Spleen (tissue), 11 donors: ENCODE results near the gene ADARB1. TPM values are rescaled to one million over a fixed set of nuclear protein-coding genes. Genes with fewer than 3 reads are reported as not detected.

Experiments
- DNase-seq: peaks from one replicate; pipeline ENCODE4 v3.0.0-alpha.2; 2020
- H3K27ac ChIP-seq, 8 donors: fragments of 200-600 bp; sonication (generic) in 7 of 8; 1 replicate in 4 of 8; 2 replicates in 4 of 8; pipeline versions ENCODE4 v1.5.0 to v1.8.0; 2016 to 2021; ENCODE audit warnings: inconsistent platforms in 4 of 8, mild to moderate bottlenecking in 4 of 8, moderate library complexity in 1 of 8
- H3K27me3 ChIP-seq, 7 donors: fragments of 200-600 bp; sonication (generic) in 6 of 7; replicated peaks in 1 of 7; 1 replicate in 4 of 7; 2 replicates in 3 of 7; pipeline versions ENCODE4 v1.5.0 to v1.8.0; 2016 to 2021; ENCODE audit warnings: inconsistent platforms in 3 of 7, mild to moderate bottlenecking in 1 of 7
- H3K36me3 ChIP-seq, 6 donors: fragments of 200-600 bp; sonication (generic) in 5 of 6; 1 replicate in 4 of 6; 2 replicates in 2 of 6; pipeline versions ENCODE4 v1.5.0 to v1.8.0; 2016 to 2021; ENCODE audit warnings: inconsistent platforms in 2 of 6
- H3K4me1 ChIP-seq, 6 donors: fragments of 200-600 bp; sonication (generic) in 5 of 6; 1 replicate in 3 of 6; 2 replicates in 3 of 6; pipeline versions ENCODE4 v1.5.0 to v1.8.0; 2016 to 2021; ENCODE audit warnings: inconsistent platforms in 3 of 6
- H3K4me3 ChIP-seq, 8 donors: fragments of 200-600 bp; sonication (generic) in 7 of 8; 1 replicate in 4 of 8; 2 replicates in 4 of 8; pipeline versions ENCODE4 v1.5.0 to v1.8.0; 2016 to 2021; ENCODE audit warnings: inconsistent platforms in 4 of 8, mild to moderate bottlenecking in 4 of 8, moderate library complexity in 2 of 8
- H3K9me3 ChIP-seq, 8 donors: fragments of 200-600 bp; sonication (generic) in 7 of 8; 1 replicate in 4 of 8; 2 replicates in 4 of 8; pipeline versions ENCODE4 v1.5.0 to v1.8.0; 2016 to 2021; ENCODE audit warnings: inconsistent platforms in 4 of 8
- POLR2A ChIP-seq, 3 donors: fragments of 450-650 bp; IDR thresholded peaks; one replicate each; pipeline ENCODE4 v1.5.1; 2017; ENCODE audit warnings: antibody characterized with exemption in 3 of 3, mild to moderate bottlenecking in 1 of 3
- POLR2AphosphoS5 ChIP-seq, 3 donors: sonication (generic); formaldehyde crosslinking; IDR thresholded peaks; one replicate each; pipeline ENCODE4 v1.5.1; 2017; ENCODE audit warnings: antibody characterized with exemption in 3 of 3
- WGBS, 5 donors: extraction: QIAGEN DNeasy Blood & Tissue Kit in 3 of 5; methylation state at CpG; one replicate each; pipeline versions ENCODE4 v1.1.5 to v1.1.7; 2013 to 2018; 5-methylcytosine and 5-hydroxymethylcytosine counted together
- intact Hi-C: fragments of 100-400 bp; cut with DNase I; formaldehyde crosslinking; loops from one replicate; pipeline ENCODE4 v1.15.0; 2023; ENCODE audit warnings: low total_unique reads
- polyA plus RNA-seq, 3 donors: library from polyadenylated mRNA; stranded (reverse); fragments of 200-250 nt; gene quantifications; one replicate each; pipeline ENCODE4 v1.2.1, GENCODE V29; 2013
- total RNA-seq, 7 donors: library from RNA; depleted of rRNA in 3 of 7; stranded (reverse); fragments of >200 nt in 3 of 7; fragmentation: NEBNext Ultra II Directional in 4 of 7; extraction: Animal tissue kit (Norgen Biotek cat#: 25700) in 4 of 7; gene quantifications; one replicate each; pipeline versions ENCODE4 v1.1.0 to v1.2.1, GENCODE V29; 2016 to 2021
- TF ChIP-seq, protein P1 (sequence below), 11 experiments: fragments of 200-600 bp in 7 of 11; fragments of 450-650 bp in 4 of 11; sonication (generic) in 4 of 11; IDR thresholded peaks in 8 of 11; conservative IDR thresholded peaks in 3 of 11; 1 replicate in 7 of 11; 2 replicates in 4 of 11; pipeline versions ENCODE4 v1.4.0 to v1.8.0; 2016 to 2021; ENCODE audit warnings: antibody characterized with exemption in 11 of 11, inconsistent platforms in 4 of 11, mild to moderate bottlenecking in 1 of 11
- donor health status: healthy with polysubstance abuse.
- donor health status: DM: no; HTN: no; CAD: no; lungs with moderate emphysema.
- donor health status: DM: no; HTN: no; CAD: no.
- donor health status: Bipolar disorder and iron deficiency.
- donor health status: healthy.
- donor health status: DM: no; HTN: no; CAD: no.
- donor health status: DM: yes; HTN: yes; CAD: no.

Gene ADARB1
- total and polyA plus RNA-seq, 10 donors, result 9.1 to 50.8 (median 29.0) TPM

DNA sequence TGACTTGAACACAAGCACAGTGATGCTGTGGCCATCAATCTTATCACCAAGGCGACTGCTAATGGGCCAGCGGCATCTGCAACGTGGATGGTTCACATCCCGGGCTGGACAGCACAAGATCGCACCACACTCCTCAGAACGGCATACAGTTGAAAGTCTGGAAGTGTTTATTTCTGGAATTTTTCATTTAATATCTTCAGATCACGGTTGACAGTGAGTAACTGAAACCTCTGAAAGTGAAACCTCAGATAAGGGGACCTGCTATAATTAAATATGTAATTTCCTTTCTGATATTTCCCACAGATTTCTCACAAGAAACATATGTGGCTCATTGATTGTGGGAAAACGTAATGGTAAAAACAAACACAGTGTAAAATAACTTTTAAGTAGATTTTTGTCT lies 129.6 kb downstream of the ADARB1 start:
- TF ChIP-seq POLR2A (IDR thresholded peaks at IDR 0.05) (no peak), POLR2AphosphoS5 (IDR thresholded peaks at IDR 0.05) (no peak)
- TF ChIP-seq, protein P1, sequence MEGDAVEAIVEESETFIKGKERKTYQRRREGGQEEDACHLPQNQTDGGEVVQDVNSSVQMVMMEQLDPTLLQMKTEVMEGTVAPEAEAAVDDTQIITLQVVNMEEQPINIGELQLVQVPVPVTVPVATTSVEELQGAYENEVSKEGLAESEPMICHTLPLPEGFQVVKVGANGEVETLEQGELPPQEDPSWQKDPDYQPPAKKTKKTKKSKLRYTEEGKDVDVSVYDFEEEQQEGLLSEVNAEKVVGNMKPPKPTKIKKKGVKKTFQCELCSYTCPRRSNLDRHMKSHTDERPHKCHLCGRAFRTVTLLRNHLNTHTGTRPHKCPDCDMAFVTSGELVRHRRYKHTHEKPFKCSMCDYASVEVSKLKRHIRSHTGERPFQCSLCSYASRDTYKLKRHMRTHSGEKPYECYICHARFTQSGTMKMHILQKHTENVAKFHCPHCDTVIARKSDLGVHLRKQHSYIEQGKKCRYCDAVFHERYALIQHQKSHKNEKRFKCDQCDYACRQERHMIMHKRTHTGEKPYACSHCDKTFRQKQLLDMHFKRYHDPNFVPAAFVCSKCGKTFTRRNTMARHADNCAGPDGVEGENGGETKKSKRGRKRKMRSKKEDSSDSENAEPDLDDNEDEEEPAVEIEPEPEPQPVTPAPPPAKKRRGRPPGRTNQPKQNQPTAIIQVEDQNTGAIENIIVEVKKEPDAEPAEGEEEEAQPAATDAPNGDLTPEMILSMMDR (IDR thresholded peaks at IDR 0.05 in 8 of 11, conservative IDR thresholded peaks at IDR 0.05 in 3 of 11), result no peak
- H3K9me3 ChIP-seq, result no peaks in the 10 kb centered on the region
- H3K4me1 ChIP-seq, result peaks cover 0 to 28% (median 15%) of the 10 kb centered on the region in 6 donors
- H3K27ac ChIP-seq, result no peak overlapping the region
- intact Hi-C loops, result no loop called here
- no peak for DNase-seq
- no peaks in the 10 kb centered on the region for H3K27me3 ChIP-seq
- 84 to 88% (median 87%) methylated on average over 8 of the region's 8 CpGs for WGBS, 5 donors
- H3K4me3 ChIP-seq, result no peak overlapping the region
- H3K36me3 ChIP-seq, result peaks cover 0 to 73% (median 30%) of the 10 kb centered on the region in 6 donors

DNA sequence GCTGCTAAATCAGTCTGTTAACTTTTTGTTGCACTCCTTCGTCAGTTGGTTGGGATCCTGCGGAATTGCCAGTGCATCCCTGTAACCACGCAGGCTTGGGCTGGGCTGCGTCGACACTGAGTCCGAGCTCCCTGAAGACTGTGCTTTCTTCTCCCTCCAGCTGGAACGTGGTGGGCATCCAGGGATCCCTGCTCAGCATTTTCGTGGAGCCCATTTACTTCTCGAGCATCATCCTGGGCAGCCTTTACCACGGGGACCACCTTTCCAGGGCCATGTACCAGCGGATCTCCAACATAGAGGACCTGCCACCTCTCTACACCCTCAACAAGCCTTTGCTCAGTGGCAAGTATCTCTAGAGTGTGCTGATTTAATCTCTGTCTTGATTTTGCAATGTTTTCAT lies 130.0 kb downstream of the ADARB1 start:
- DNase-seq, result no peak
- H3K9me3 ChIP-seq, result no peaks in the 10 kb centered on the region
- peaks cover 0 to 73% (median 30%) of the 10 kb centered on the region in 6 donors for H3K36me3 ChIP-seq
- intact Hi-C loops, result no loop called here
- TF ChIP-seq POLR2A (IDR thresholded peaks at IDR 0.05) (no peak), POLR2AphosphoS5 (IDR thresholded peaks at IDR 0.05) (no peak)
- TF ChIP-seq, protein P1 (IDR thresholded peaks at IDR 0.05 in 8 of 11, conservative IDR thresholded peaks at IDR 0.05 in 3 of 11), result no peak
- peaks cover 0 to 32% (median 15%) of the 10 kb centered on the region in 6 donors for H3K4me1 ChIP-seq
- no peaks in the 10 kb centered on the region for H3K27me3 ChIP-seq
- no peak overlapping the region for H3K4me3 ChIP-seq
- no peak overlapping the region for H3K27ac ChIP-seq
- 85 to 96% (median 90%) methylated on average over 11 of the region's 11 CpGs for WGBS, 5 donors

DNA sequence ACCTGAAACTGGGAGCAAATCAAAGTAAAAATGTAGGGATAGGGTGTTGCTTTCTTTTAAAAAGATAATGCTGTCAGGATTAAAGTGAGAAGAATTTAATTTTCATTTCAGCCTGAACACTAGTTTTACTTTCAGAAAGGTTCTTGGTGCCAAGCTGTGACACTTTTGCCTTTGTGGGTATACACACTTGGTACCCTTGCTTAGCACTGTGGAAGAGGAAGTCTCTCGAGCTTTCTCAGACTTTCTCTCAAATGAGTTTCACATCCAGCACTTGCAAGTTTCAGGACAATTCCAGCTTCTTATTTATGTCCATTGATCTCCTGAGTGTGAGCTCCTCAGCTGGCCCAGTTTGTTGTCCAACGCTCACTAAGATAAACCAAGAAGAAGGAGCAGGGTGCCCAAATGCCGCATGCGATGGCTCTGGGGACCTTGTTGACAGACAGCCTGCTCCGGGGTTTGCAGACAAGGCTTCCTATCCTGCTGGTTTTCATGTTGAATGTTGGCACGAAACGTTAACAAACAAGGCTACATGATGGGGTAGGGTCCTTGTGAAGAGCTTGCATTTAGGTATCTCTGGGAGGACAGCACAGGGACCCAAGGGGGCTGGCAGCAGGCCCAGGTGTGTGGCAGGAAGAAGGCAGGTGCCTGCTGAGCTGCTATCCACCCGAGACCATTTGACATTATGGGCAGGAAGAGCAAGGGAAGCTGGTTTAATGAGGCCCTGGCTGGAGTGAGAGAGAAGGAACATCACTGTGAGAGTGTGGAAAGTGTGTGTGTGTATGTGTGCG lies 133.7 kb downstream of the ADARB1 start:
- WGBS, 5 donors, result 70 to 80% (median 77%) methylated on average over 9 of the region's 9 CpGs
- Histone ChIP-seq H3K4me3 (no peak overlapping the region), H3K9me3 (no peaks in the 10 kb centered on the region), H3K36me3 (peaks cover 0 to 94% (median 43%) of the 10 kb centered on the region in 6 donors), H3K27me3 (no peaks in the 10 kb centered on the region), H3K27ac (no peak overlapping the region), H3K4me1 (peaks cover 0 to 37% (median 20%) of the 10 kb centered on the region in 6 donors)
- no peak for DNase-seq
- intact Hi-C loops, result no loop called here
- TF ChIP-seq POLR2AphosphoS5 (IDR thresholded peaks at IDR 0.05), result no peak
- TF ChIP-seq POLR2A (IDR thresholded peaks at IDR 0.05), result no peak
- TF ChIP-seq, protein P1 (IDR thresholded peaks at IDR 0.05 in 8 of 11, conservative IDR thresholded peaks at IDR 0.05 in 3 of 11), result no peak

DNA sequence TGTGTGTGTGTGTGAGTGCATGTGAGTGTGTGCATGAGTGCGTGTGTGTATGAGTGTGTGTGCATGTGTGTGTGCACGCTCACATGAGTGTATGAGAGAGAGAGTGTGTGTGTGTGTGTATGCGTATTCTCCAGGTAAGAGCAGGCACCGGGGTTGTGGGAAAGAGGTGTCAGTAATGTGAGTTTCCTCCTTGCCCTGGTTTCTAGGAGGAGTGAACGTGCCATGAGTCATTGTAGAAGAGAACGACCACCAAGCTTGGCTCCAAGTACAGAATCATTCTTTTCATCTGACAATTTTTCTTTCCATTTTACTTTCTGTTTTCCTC lies 134.2 kb downstream of the ADARB1 start:
- Histone ChIP-seq H3K9me3 (no peaks in the 10 kb centered on the region), H3K4me1 (peaks cover 0 to 37% (median 20%) of the 10 kb centered on the region in 6 donors), H3K4me3 (no peak overlapping the region), H3K36me3 (peaks cover 0 to 89% (median 43%) of the 10 kb centered on the region in 6 donors), H3K27me3 (no peaks in the 10 kb centered on the region), H3K27ac (no peak overlapping the region)
- WGBS, 5 donors, result 75 to 82% (median 77%) methylated on average over 6 of the region's 6 CpGs
- DNase-seq, result no peak
- TF ChIP-seq, protein P1 (IDR thresholded peaks at IDR 0.05 in 8 of 11, conservative IDR thresholded peaks at IDR 0.05 in 3 of 11), result no peak
- no peak for TF ChIP-seq POLR2AphosphoS5 (IDR thresholded peaks at IDR 0.05)
- no peak for TF ChIP-seq POLR2A (IDR thresholded peaks at IDR 0.05)
- intact Hi-C loops, result no loop called here
